Neural cell (in vitro differentiated cells): ENCODE data around the gene GMDS. TPM values are rescaled to one million over a fixed set of nuclear protein-coding genes. Genes with fewer than 3 reads are reported as not detected.

Source experiments
- H2AFZ ChIP-seq: fragments of 200-600, 300-800 bp; sonication (generic), shearing (Covaris generic); 2 replicates; pipeline ENCODE4 v1.6.0; 2014; ENCODE audit warnings: low read depth, mild to moderate bottlenecking, antibody characterized with exemption, low read length, moderate library complexity
- H3F3A ChIP-seq: fragments of 200-600 bp; shearing (Covaris generic); 2 replicates; pipeline ENCODE4 v1.6.1; 2016; ENCODE audit warnings: mild to moderate bottlenecking, moderate library complexity, mixed read lengths, antibody characterized with exemption, low read length; ENCODE audit not compliant: insufficient read depth, poor library complexity, severe bottlenecking
- H3K27ac ChIP-seq: fragments of 200-600, 300-800 bp; sonication (generic), shearing (Covaris generic); 2 replicates; pipeline ENCODE4 v1.5.1; 2014; ENCODE audit warnings: mild to moderate bottlenecking, low read length, moderate library complexity
- H3K27me3 ChIP-seq: fragments of 300-800, 200-600 bp; sonication (generic), shearing (Covaris generic); 2 replicates; pipeline ENCODE4 v1.6.0; 2014; ENCODE audit warnings: mild to moderate bottlenecking, low read depth, low read length, moderate library complexity; ENCODE audit not compliant: insufficient read depth
- H3K36me3 ChIP-seq: fragments of 300-800, 200-600 bp; sonication (generic), shearing (Covaris generic); 2 replicates; pipeline ENCODE4 v1.5.1; 2014; ENCODE audit warnings: mild to moderate bottlenecking, antibody characterized with exemption, low read length, moderate library complexity; ENCODE audit not compliant: insufficient read depth
- H3K4me2 ChIP-seq: fragments of 300-800, 200-600 bp; sonication (generic), shearing (Covaris generic); 2 replicates; pipeline ENCODE4 v1.6.0; 2014; ENCODE audit warnings: mild to moderate bottlenecking, low read length
- H3K4me3 ChIP-seq: fragments of 300-800, 200-600 bp; sonication (generic), shearing (Covaris generic); 2 replicates; pipeline ENCODE4 v1.5.1; 2014; ENCODE audit warnings: mild to moderate bottlenecking, low read length, moderate library complexity
- H3K79me2 ChIP-seq: fragments of 200-600 bp; shearing (Covaris generic); replicated peaks from 2 replicates; pipeline ENCODE4 v1.6.0; 2014; ENCODE audit warnings: mild to moderate bottlenecking, low read length, moderate library complexity; ENCODE audit not compliant: insufficient read depth
- H3K9ac ChIP-seq: fragments of 300-800, 200-600 bp; sonication (generic), shearing (Covaris generic); 2 replicates; pipeline ENCODE4 v1.6.1; 2016; ENCODE audit warnings: mild to moderate bottlenecking, low read length, mixed read lengths
- H3K9me2 ChIP-seq: fragments of 200-600 bp; shearing (Covaris generic); 2 replicates; pipeline ENCODE4 v1.6.1; 2016; ENCODE audit warnings: mild to moderate bottlenecking, low read length, mixed read lengths; ENCODE audit not compliant: insufficient read depth
- H3K9me3 ChIP-seq: fragments of 200-600, 300-800 bp; sonication (generic), shearing (Covaris generic); 2 replicates; pipeline ENCODE4 v1.6.1; 2016; ENCODE audit warnings: mild to moderate bottlenecking, mixed run types, low read length, moderate library complexity, mixed read lengths
- H4K20me1 ChIP-seq: fragments of 200-600 bp; shearing (Covaris generic); 2 replicates; pipeline ENCODE4 v1.6.1; 2016; ENCODE audit warnings: mild to moderate bottlenecking, mixed run types; ENCODE audit not compliant: insufficient read depth
- CTCF ChIP-seq: fragments of 450-650 bp; IDR thresholded peaks from 2 replicates; pipeline ENCODE4 v1.5.1; 2014; ENCODE audit warnings: antibody characterized with exemption, mild to moderate bottlenecking, moderate library complexity; ENCODE audit not compliant: poor library complexity, severe bottlenecking
- EP300 ChIP-seq: fragments of 450-650 bp; conservative IDR thresholded peaks from 2 replicates; pipeline ENCODE4 v1.6.1; 2014; ENCODE audit warnings: antibody characterized with exemption, mild to moderate bottlenecking, moderate library complexity; ENCODE audit not compliant: poor library complexity, severe bottlenecking
- EZH2 ChIP-seq: fragments of 200-600, 300-800 bp; shearing (Covaris generic), sonication (generic); IDR thresholded peaks from 2 replicates; pipeline ENCODE4 v1.6.1; 2014; ENCODE audit warnings: antibody characterized with exemption, low read length, borderline replicate concordance, mild to moderate bottlenecking; ENCODE audit not compliant: insufficient read depth, poor library complexity, severe bottlenecking
- MXI1 ChIP-seq: fragments of 450-650 bp; conservative IDR thresholded peaks from 2 replicates; pipeline ENCODE4 v1.6.1; 2014; ENCODE audit warnings: antibody characterized with exemption, mild to moderate bottlenecking; ENCODE audit not compliant: poor library complexity, severe bottlenecking
- POLR2AphosphoS5 ChIP-seq: IDR thresholded peaks from 2 replicates; pipeline ENCODE4 v1.6.1; 2012
- RAD21 ChIP-seq: fragments of 450-650 bp; conservative IDR thresholded peaks from 2 replicates; pipeline ENCODE4 v1.6.1; 2014; ENCODE audit warnings: antibody characterized with exemption, mild to moderate bottlenecking, moderate library complexity
- REST ChIP-seq: IDR thresholded peaks from 2 replicates; pipeline ENCODE4 v1.6.1; 2012; ENCODE audit warnings: borderline replicate concordance
- SMC3 ChIP-seq: fragments of 450-650 bp; conservative IDR thresholded peaks from 2 replicates; pipeline ENCODE4 v1.6.1; 2014; ENCODE audit warnings: antibody characterized with exemption, mild to moderate bottlenecking, moderate library complexity; ENCODE audit not compliant: poor library complexity
- TAF1 ChIP-seq: IDR thresholded peaks from 2 replicates; pipeline ENCODE4 v1.6.1; 2012; ENCODE audit warnings: low read depth
- polyA plus RNA-seq: library from polyadenylated mRNA; depleted of rRNA; stranded (reverse); fragments of >200 nt; gene quantifications from 2 replicates; pipeline ENCODE4 v1.2.3, GENCODE V29; 2014

Gene GMDS
- polyA plus RNA-seq, 1 donor from 2014 or later: 11.4 TPM

- TF ChIP-seq MXI1: no peak
- TF ChIP-seq CTCF: no peak
- TF ChIP-seq TAF1: no peak
- TF ChIP-seq RAD21: no peak
- no peak for TF ChIP-seq POLR2AphosphoS5
- no peak for TF ChIP-seq EZH2
- no peak for TF ChIP-seq EP300
- TF ChIP-seq REST: no peak
- TF ChIP-seq SMC3: no peak
- H3K4me3 ChIP-seq: no peak overlapping the region
- no peaks in the 10 kb centered on the region for H3K36me3 ChIP-seq
- H2AFZ ChIP-seq: no peak overlapping the region
- H3K27ac ChIP-seq: no peak overlapping the region
- no peaks in the 10 kb centered on the region for H3K9me3 ChIP-seq
- H3K4me2 ChIP-seq: no peak overlapping the region
- no peaks in the 10 kb centered on the region for H3K9me2 ChIP-seq
- no peaks in the 10 kb centered on the region for H3K27me3 ChIP-seq
- no peaks in the 10 kb centered on the region for H3F3A ChIP-seq
- H4K20me1 ChIP-seq: no peaks in the 10 kb centered on the region
- no peaks in the 10 kb centered on the region for H3K79me2 ChIP-seq
- H3K9ac ChIP-seq: no peak overlapping the region
Observed at GRCh38 chr6:1821513-1822183, 423.8 kb downstream of the GMDS start.

- Histone ChIP-seq H3K27ac (no peak overlapping the region), H3K9me3 (no peaks in the 10 kb centered on the region), H3K79me2 (no peaks in the 10 kb centered on the region), H3F3A (no peaks in the 10 kb centered on the region), H3K9me2 (no peaks in the 10 kb centered on the region), H3K27me3 (no peaks in the 10 kb centered on the region), H4K20me1 (no peaks in the 10 kb centered on the region), H3K4me3 (no peak overlapping the region), H3K4me2 (no peak overlapping the region), H3K9ac (no peak overlapping the region), H3K36me3 (no peaks in the 10 kb centered on the region), H2AFZ (no peak overlapping the region)
- TF ChIP-seq EZH2 (no peak), SMC3 (no peak)
Observed at GRCh38 chr6:1821164-1821512, 424.3 kb downstream of the GMDS start.
